Suprapubic skin (tissue), 4 donors: ENCODE results near the gene RXRA. TPM values are rescaled to one million over a fixed set of nuclear protein-coding genes. Genes with fewer than 3 reads are reported as not detected.

Source experiments
- DNase-seq, 2 donors: peaks; one replicate each; pipeline ENCODE4 v3.0.0-alpha.2; 2019; ENCODE audit warnings: low spot score in 2 of 2
- H3K27ac ChIP-seq: fragments of 200-600 bp; sonication (generic); one replicate; pipeline ENCODE4 v1.5.1; 2019
- H3K27me3 ChIP-seq: fragments of 200-600 bp; sonication (generic); one replicate; pipeline ENCODE4 v1.5.1; 2019
- H3K36me3 ChIP-seq: fragments of 200-600 bp; sonication (generic); one replicate; pipeline ENCODE4 v1.5.1; 2019
- H3K4me1 ChIP-seq: fragments of 200-600 bp; sonication (generic); one replicate; pipeline ENCODE4 v1.5.1; 2019
- H3K4me3 ChIP-seq: fragments of 200-600 bp; sonication (generic); one replicate; pipeline ENCODE4 v1.5.1; 2019; ENCODE audit warnings: mild to moderate bottlenecking
- H3K9me3 ChIP-seq: fragments of 200-600 bp; sonication (generic); one replicate; pipeline ENCODE4 v1.5.1; 2019
- CTCF ChIP-seq, 2 donors: fragments of 200-600 bp in 1 of 2; fragments of 450-650 bp in 1 of 2; sonication (generic) in 1 of 2; IDR thresholded peaks; one replicate each; pipeline ENCODE4 v1.5.1; 2016 to 2019; ENCODE audit warnings: antibody characterized with exemption in 2 of 2, mild to moderate bottlenecking in 1 of 2, moderate library complexity in 1 of 2
- EP300 ChIP-seq: sonication (generic); formaldehyde crosslinking; IDR thresholded peaks from one replicate; pipeline ENCODE4 v1.6.1; 2017; ENCODE audit warnings: antibody characterized with exemption
- POLR2A ChIP-seq, 2 donors: fragments of 450-650 bp; IDR thresholded peaks; one replicate each; pipeline ENCODE4 v1.6.1; 2017; ENCODE audit warnings: antibody characterized with exemption in 2 of 2, mild to moderate bottlenecking in 2 of 2, moderate library complexity in 2 of 2
- POLR2AphosphoS5 ChIP-seq, 3 donors: sonication (generic); formaldehyde crosslinking; IDR thresholded peaks; one replicate each; pipeline ENCODE4 v1.6.1; 2017; ENCODE audit warnings: antibody characterized with exemption in 3 of 3
- WGBS: methylation state at CpG from one replicate; pipeline ENCODE4 v1.1.5; 2018; 5-methylcytosine and 5-hydroxymethylcytosine counted together
- total RNA-seq, 4 donors: library from RNA; depleted of rRNA; stranded (reverse); fragments of >200 nt; gene quantifications; one replicate each; pipeline ENCODE4 v1.1.0, GENCODE V29; 2016

RXRA gene
- total RNA-seq, 4 donors from 2014 or later, result 165 to 240 (median 185) TPM

- Histone ChIP-seq H3K9me3 (no peaks in the 10 kb centered on the region), H3K36me3 (no peaks in the 10 kb centered on the region), H3K27ac (peak overlapping the region; percentile 2), H3K4me3 (no peak overlapping the region), H3K4me1 (peaks cover 100% of the 10 kb centered on the region), H3K27me3 (no peaks in the 10 kb centered on the region)
- TF ChIP-seq EP300 (no peak), CTCF (IDR thresholded peaks at IDR 0.05) (no peak), POLR2AphosphoS5 (IDR thresholded peaks at IDR 0.05) (no peak), POLR2A (IDR thresholded peaks at IDR 0.05) (no peak)
- no peak for DNase-seq
- 64% methylated on average over 11 of the region's 21 CpGs for WGBS
Observed at GRCh38 chr9:134381671-134382516, 55.6 kb downstream of the RXRA start.

GRCh38 chr9:134382733-134383132 is 56.5 kb downstream of the RXRA start:
- no peaks in the 10 kb centered on the region for H3K9me3 ChIP-seq
- TF ChIP-seq POLR2A (IDR thresholded peaks at IDR 0.05), result no peak
- TF ChIP-seq EP300, result no peak
- TF ChIP-seq POLR2AphosphoS5 (IDR thresholded peaks at IDR 0.05), result no peak
- no peak for TF ChIP-seq CTCF (IDR thresholded peaks at IDR 0.05)
- no peak overlapping the region for H3K4me3 ChIP-seq
- H3K4me1 ChIP-seq, result peaks cover 100% of the 10 kb centered on the region
- WGBS, result no CpG with 5 or more reads among the region's 14 CpGs
- DNase-seq, result no peak
- no peaks in the 10 kb centered on the region for H3K27me3 ChIP-seq
- H3K36me3 ChIP-seq, result no peaks in the 10 kb centered on the region
- H3K27ac ChIP-seq, result no peak overlapping the region

GRCh38 chr9:134383148-134383547 is 56.9 kb downstream of the RXRA start:
- H3K4me3 ChIP-seq, result no peak overlapping the region
- DNase-seq, result no peak
- H3K27ac ChIP-seq, result no peak overlapping the region
- no peaks in the 10 kb centered on the region for H3K27me3 ChIP-seq
- H3K4me1 ChIP-seq, result peaks cover 100% of the 10 kb centered on the region
- no peaks in the 10 kb centered on the region for H3K9me3 ChIP-seq
- no peak for TF ChIP-seq EP300
- TF ChIP-seq CTCF (IDR thresholded peaks at IDR 0.05), result no peak
- no peak for TF ChIP-seq POLR2A (IDR thresholded peaks at IDR 0.05)
- TF ChIP-seq POLR2AphosphoS5 (IDR thresholded peaks at IDR 0.05), result no peak
- 90% methylated on average over 2 of the region's 6 CpGs for WGBS
- no peaks in the 10 kb centered on the region for H3K36me3 ChIP-seq

- H3K27me3 ChIP-seq, result no peaks in the 10 kb centered on the region
- H3K27ac ChIP-seq, result peak overlapping the region; percentile 43
- H3K4me1 ChIP-seq, result peaks cover 100% of the 10 kb centered on the region
- DNase-seq, result no peak
- no peaks in the 10 kb centered on the region for H3K36me3 ChIP-seq
- no peak overlapping the region for H3K4me3 ChIP-seq
- no peaks in the 10 kb centered on the region for H3K9me3 ChIP-seq
- WGBS, result 41% methylated on average over 11 of the region's 19 CpGs
- no peak for TF ChIP-seq POLR2AphosphoS5 (IDR thresholded peaks at IDR 0.05)
- no peak for TF ChIP-seq EP300
- no peak for TF ChIP-seq POLR2A (IDR thresholded peaks at IDR 0.05)
- TF ChIP-seq CTCF (IDR thresholded peaks at IDR 0.05), result no peak
Observed at GRCh38 chr9:134384811-134385479, 58.7 kb downstream of the RXRA start.

GRCh38 chr9:134385915-134386314 is 59.7 kb downstream of the RXRA start:
- no peaks in the 10 kb centered on the region for H3K36me3 ChIP-seq
- H3K9me3 ChIP-seq, result no peaks in the 10 kb centered on the region
- no peaks in the 10 kb centered on the region for H3K27me3 ChIP-seq
- TF ChIP-seq EP300, result no peak
- no peak for TF ChIP-seq POLR2A (IDR thresholded peaks at IDR 0.05)
- TF ChIP-seq CTCF (IDR thresholded peaks at IDR 0.05), result no peak
- TF ChIP-seq POLR2AphosphoS5 (IDR thresholded peaks at IDR 0.05), result no peak
- peaks cover 100% of the 10 kb centered on the region for H3K4me1 ChIP-seq
- no peak overlapping the region for H3K4me3 ChIP-seq
- H3K27ac ChIP-seq, result no peak overlapping the region
- no peak for DNase-seq
- 88% methylated on average over 17 of the region's 24 CpGs for WGBS
